GM19239 (cell line): Measurements from ENCODE around the gene TBC1D17.

Experiments
- DNase-seq: peaks from one replicate; pipeline ENCODE4 v3.0.0; 2011; ENCODE audit warnings: low spot score; ENCODE audit not compliant: insufficient read length
- FAIRE-seq: peaks from 2 replicates; lab custom pipeline; 2011; peaks lifted over from hg19 to GRCh38; lab: Jason Lieb, UNC

The TBC1D17 gene

DNA sequence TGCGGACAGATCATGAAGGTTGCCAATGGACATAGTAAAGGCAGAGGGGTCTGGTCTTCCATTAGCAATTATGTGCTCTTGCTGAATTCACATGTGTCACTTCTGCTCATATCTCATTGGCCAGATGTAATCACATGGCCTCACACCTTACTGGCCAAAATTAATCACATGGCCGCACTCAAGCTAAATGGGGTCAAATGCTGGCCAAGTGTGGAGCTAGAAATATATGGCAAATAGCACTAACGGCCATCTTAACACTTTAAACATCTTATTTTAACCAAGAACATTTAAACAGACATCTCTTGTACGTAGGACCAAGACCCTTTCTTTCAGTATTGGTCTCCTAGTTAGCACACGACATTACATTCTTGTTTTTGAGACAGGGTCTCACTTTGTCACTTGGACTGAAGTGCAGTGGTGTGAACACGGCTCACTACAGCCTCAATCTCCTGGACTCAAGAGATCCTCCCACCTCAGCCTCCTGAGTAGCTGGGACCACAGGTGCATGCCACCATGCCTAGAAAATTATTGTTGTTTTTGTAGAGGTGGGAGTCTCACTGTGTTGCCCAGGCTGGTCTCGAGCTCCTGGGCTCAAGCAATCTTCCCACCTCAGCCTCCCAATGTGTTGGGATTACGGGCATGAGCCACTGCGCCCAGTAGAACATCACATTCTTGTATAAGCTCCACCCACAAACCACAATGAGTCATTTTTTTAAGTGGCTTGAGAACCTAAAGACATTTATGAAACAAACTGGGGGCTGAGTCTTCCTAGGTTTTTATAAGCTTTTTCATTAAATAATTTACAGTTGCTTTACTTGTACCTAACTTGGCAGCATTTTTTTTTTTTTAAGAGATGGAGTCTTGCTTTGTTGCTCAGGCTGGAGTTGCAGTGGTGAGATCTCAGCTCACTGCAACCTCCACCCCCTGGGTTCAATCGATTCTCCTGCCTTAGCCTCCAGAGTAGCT lies 29.5 kb upstream of the TBC1D17 start:
- no peak for DNase-seq
- no peak for FAIRE-seq

DNA sequence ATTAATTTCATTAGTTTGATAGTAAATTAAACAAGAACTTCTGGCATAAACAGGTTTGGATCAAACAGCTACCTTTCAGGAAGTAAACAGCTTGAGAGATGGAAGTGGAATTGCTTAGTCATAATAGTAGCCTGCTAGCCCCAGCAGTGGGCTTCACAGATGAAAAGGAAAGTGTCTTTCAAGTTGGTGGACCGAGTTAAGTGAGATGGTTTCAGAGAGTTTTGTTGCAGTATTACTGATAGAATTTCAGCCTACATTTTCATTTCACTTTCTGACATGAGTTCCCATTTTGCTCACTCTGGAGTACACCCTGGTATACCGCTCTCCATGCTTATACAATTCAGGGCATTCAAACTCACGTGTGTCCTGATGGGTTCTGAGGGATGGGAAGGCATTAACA lies 28.6 kb upstream of the TBC1D17 start:
- DNase-seq (no peak), FAIRE-seq (no peak)

DNA sequence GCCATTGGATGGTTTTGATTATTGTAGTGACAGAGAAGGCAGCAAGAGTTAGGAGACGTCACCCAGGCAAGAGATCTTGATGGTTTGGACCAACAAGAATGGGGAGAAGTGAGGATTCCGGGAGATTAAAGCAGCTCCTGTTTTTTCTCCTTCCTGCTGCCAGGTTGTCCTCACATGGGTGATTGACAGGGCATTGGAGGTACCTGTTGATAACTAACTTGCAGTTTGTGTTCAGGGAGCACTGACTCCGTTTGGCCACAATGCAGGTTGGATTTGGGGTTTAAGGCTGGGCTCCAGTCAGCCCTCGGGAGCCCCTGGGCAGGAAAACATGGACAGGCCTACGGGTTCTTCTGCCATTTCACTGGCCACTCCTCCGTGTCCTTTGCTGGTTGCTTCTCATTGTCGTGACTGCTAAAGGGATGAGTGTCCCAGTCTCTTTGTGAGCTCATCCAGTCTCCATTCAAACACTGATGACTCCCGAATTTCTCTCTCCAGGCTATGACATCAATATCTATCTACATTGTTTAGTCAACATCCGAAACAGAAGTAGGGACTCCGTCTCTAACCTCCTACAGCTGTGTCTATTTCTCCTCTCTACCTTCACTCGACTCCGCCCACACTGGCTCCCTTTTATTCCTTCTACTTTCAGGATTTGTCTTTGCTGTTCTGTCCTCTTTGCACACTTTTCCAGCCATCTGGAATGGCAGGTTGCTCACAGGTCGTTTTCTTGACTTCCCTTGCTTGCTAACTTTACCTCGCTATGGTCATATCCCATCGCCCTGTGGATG lies 27.9 kb upstream of the TBC1D17 start:
- no peak for DNase-seq
- no peak for FAIRE-seq

DNA sequence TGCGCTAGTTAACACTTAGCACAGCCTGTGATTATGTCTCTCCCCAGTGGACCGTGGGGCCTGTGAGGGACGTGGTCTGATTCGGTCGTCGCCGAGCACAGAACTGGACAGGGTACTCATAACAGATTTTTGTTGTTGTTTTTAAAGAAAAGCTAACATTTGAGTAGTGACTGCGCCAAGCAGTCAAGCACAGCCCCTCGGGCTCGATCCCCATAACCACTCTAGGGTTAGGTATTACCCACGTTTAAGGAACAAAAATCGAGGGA lies 27.3 kb upstream of the TBC1D17 start:
- FAIRE-seq, result no peak
- no peak for DNase-seq

DNA sequence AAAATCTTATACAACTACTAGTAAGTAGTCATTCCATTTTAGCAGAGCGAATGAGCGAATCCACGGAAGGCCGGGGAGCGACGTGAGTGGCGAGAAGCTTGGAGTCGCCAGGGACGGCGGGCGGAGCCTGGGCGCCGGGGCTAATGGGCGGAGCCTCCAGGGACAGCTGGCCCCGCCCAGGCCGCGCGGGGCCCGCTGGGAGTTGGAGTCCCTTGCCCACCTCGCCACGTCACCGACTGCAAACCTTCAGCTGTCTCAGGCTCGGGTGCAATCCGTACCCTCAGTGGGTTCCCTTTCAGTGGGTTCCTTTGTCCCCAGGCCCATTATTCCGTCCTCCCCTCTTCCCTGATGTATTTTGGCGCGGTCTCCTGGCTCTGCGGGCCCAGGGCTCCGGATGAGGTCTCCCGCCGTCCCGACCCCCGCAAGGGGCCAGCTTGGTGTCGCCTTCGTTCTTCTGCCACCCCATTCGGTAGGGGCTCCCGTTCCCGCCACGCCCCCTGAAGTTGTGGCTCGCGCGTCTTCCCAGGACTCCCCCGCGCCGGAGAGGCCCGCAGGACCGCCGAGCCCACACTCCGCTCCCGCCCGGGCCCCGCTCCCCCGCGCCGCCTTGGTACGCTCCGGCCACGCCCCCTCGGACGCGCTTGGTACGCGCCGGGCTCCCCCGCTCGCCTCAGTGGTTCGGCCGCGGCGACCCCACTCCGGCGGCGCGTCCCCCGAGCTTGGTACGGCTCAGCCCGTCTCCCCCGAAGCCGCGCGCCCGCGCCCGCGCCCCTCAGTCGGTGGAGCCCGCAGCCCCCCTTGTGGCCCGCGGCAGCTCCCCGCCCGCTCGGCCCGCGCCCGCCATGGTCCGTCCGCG lies 26.8 kb upstream of the TBC1D17 start, which contains the start of gene PTOV1:
PTOV1 (plus strand) TSS at position 673 of the 856 bp plus-strand sequence.
- FAIRE-seq (peak; percentile 88), DNase-seq (peak; percentile 97)

DNA sequence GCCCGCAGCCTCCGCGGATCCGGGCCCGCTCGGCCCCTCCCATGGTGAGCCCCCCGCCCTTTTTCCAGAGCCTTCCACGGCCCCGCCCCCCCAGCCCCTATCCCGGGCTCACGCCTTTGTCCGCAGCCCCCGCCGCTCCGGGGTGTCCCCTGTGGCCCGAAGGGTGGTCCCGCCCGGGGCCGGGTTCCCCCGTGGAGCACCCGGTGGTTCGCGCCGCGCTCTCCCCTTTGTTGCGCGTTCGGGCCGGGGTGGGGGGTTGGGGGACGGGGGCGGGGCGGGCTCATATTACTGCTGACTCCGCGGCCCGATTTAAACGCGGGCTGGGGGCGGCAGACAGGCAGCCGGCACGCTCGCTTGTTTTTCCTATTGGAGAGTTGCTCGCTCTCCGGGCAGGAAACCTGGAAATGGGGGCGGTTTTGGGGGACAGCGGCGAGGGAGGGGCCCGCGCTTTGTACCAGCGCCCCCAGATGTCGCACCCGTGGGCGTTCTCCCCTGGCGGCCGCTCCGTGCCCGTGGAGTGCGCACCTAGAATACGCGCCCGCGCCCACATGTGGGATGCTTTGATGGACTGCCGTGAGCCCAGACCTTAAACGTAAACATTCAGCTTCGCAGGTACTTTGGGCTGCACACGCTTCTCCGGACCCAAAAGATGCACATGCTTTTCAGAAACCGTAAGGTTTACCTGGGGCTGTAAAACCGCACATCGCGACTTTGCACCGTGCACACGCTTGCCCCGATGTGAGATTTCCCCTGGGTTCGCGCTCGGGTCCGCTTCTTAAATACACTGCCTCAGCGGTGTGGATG lies 25.8 kb upstream of the TBC1D17 start:
- DNase-seq (no peak), FAIRE-seq (no peak)

DNA sequence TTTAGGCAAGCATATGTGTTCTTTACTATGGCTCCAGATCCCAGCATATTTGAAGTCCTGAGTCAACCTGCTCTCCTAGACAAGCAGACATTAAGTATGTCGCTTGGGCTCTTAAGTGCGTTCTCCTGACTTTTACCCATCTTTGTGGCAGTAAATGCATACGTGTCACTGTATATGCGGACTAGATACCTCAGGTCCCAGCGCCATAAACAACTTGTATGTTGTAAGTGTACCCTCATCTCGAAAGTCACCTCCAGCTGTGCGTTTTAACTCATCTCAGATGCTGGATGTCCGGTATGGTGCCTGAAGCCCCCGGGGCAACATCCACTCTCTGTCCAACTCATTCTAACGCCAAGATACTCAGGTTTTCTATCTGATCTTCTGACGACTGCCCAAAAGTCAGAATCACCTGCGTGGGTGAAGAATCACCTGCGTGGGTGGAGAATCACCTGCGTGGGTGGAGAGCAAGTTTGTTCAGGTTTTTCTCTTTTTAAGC lies 24.8 kb upstream of the TBC1D17 start:
- no peak for DNase-seq
- no peak for FAIRE-seq

DNA sequence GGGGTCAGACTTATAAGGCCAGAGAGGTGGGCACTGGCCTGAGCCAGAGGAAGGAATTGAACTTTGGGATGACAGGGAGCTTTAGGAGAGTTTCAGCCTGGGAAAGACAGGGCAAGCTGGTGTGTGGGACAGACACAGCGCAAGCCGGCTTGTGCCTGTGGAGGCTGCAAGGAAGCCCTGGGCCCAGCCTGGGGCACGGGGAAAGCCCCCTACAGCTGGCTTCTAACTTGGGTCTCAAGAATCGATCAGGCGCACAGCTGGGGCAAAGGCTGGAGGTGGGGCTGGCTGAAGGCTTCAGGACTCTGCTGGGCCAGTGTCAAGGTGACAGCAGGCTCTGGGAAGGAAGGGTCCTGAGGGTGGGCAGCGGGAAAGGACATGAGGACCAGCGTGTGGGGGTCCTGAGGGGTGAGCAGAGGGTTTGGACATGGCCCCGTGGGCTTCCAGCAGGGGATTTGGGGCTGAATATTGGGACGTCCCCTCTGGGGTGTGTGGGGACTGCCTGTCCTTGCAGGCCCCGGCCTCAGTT lies 23.6 kb upstream of the TBC1D17 start:
- FAIRE-seq (no peak), DNase-seq (no peak)

DNA sequence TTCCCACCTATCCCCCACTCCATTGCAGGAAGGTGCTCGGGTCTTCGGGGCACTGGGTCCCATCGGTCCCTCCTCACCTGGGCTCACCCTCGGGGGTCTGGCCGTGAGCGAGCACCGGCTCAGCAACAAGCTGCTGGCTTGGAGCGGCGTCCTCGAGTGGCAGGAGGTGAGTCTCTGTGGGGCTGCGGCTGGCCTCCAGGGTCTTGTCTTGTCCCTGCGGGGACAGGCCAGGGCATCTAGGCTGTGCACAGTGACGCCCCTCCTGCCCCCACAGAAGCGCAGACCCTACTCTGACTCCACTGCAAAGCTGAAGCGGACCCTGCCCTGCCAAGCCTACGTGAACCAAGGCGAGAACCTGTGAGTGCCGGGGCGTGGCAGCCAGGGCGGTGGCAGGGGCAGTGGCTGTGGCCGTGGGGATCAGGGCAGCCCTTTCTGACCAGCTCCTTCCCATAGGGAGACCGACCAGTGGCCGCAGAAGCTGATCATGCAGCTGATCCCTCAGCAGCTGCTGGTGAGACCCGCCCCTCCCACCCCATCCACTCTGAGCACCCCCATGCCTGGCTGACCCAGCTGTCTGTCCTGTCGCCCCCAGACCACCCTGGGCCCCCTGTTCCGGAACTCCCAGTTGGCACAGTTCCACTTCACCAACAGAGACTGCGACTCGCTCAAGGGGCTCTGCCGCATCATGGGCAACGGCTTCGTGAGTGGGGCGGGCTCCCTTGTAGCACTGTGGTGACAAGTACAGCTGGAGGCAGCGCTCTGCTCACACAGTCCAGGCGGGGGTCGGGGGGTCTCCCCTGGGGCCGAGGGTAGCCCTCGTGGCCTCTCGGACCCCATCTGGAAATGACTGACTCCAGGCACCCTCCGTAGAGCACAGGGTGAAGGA lies 22.9 kb upstream of the TBC1D17 start:
- no peak for FAIRE-seq

DNA sequence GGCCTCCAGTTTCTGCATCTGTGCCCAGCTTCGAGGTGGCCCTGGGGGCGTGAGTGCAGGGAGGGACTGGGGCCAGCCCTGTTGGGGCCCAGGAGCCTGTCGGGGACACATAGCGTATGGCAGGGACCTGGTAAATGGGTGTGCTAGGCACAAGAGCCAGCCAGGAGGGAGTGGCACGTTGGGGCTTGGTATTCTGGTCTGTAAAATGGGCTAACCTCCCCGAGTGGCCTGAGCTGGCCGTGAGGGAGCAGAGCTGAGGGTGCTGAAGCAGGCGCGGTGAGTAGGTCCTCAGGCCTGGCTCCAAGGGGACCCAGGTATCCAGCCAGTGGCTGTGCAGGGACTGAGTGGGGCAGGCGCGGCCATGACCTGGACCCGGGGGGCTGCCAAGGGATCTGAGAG lies 22.2 kb upstream of the TBC1D17 start:
- FAIRE-seq (no peak), DNase-seq (no peak)

More for the DNA sequence above, 22.9 kb upstream of the TBC1D17 start:
- no peak for DNase-seq

DNA sequence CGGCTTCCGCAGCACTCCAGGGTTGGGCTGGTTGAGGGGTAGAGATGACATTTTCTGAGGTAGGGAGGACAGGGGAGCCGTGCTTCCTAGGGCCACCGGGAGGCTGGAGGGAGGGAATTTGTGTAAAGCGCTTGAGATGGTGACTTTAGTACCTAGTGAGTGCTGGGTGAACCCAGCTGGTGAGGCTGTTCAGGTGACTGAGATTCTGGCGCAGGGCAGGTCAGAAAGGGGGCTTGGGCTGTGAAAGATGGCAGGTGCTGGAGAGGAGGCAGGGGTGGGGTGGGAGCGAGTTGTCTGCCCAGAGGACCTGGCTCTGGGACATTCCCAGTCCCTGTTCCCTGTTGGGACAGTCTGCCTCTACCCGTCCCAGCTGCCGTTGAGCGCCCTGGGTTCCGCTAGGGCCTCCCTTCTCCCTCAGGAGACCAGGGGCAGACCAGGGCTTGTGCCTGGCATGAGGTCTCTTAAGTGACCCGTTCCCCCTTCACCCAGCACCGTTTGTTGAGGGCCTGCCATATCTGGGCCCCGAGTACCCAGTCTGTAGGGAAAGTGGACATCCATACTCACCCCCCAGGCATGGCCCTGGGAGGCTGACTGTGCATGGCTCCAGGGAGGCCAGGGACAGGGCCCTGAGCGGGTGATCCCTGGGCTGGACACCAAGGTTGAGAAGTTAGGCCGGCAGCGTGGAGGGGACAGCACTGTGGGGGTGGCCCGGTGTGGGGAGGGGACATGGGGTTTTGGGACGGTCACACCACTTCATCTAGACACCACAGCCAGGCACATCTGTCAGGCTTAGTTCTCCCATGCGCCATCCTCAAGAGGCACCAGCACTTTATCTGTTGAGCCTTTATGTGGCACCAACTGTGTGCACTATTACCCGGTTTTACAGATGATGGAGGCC lies 21.6 kb upstream of the TBC1D17 start:
- no peak for DNase-seq

DNA sequence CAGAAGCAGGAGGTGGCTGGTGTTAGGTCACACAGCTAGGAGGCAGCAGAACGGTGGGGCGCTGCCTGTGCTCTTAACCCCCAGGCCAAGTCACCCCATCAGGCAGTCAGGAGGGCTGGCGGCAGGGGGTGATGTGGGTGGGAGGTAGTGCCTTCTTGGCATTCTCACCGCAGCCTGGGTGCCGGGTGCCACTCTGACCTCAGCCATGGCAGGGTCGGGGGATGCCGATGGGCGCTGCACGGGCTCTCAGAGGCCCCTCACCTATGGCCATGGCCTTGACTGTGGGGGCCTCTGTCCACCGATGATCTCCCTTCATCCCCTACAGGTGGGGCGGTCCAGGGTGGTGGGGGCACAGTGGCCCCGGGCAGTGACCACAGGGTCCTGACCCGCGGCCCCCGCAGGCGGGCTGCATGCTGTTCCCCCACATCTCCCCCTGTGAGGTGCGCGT lies 20.9 kb upstream of the TBC1D17 start:
- no peak for FAIRE-seq
- DNase-seq, result no peak

More for the DNA sequence above, 21.6 kb upstream of the TBC1D17 start:
- no peak for FAIRE-seq

DNA sequence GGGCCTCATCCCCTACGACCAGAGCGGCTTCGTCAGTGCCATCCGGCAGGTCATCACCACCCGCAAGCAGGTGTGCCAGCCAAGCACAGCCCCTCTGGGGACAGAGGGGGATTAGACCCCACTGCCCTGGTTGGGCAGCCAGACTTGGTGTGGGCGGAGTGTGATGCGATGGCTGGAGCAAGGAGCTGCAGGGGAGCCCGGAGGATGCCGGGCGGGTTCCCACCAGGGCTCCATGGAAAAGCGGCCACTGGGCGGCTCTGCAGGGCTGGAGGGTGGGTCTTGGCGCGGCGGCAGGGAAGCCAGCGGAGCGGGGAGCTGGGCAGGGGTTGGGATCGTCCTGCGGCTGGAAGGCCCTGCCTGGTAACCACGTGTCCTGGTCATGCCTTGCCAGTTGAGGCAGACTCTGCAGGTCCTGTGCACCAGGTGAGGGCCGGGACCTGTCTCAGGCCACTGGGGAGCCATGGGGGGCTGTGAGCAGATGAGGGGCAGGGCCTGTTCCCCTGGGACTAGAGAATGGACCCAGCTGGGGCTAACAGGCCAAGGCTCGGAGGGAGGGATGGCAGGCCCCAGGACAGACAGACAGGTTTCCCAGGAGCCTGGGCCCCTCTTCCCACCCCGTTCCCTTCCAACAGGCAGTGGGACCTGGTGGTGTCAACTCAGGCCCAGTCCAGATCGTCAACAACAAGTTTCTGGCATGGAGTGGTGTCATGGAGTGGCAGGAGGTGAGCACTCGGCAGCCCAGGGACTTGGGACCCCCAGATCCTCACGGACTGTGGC lies 20.3 kb upstream of the TBC1D17 start:
- FAIRE-seq, result no peak
- no peak for DNase-seq

DNA sequence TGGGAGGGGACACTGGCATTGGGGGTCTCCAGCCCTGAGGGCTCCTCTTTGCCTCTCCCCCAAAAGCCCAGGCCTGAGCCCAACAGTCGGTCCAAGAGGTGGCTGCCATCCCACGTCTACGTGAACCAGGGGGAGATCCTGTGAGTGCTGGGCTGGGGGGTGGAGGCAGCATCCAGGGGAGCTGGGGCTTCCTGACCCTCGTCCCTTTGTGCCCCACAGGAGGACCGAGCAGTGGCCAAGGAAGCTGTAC lies 19.7 kb upstream of the TBC1D17 start:
- FAIRE-seq (no peak), DNase-seq (no peak)

DNA sequence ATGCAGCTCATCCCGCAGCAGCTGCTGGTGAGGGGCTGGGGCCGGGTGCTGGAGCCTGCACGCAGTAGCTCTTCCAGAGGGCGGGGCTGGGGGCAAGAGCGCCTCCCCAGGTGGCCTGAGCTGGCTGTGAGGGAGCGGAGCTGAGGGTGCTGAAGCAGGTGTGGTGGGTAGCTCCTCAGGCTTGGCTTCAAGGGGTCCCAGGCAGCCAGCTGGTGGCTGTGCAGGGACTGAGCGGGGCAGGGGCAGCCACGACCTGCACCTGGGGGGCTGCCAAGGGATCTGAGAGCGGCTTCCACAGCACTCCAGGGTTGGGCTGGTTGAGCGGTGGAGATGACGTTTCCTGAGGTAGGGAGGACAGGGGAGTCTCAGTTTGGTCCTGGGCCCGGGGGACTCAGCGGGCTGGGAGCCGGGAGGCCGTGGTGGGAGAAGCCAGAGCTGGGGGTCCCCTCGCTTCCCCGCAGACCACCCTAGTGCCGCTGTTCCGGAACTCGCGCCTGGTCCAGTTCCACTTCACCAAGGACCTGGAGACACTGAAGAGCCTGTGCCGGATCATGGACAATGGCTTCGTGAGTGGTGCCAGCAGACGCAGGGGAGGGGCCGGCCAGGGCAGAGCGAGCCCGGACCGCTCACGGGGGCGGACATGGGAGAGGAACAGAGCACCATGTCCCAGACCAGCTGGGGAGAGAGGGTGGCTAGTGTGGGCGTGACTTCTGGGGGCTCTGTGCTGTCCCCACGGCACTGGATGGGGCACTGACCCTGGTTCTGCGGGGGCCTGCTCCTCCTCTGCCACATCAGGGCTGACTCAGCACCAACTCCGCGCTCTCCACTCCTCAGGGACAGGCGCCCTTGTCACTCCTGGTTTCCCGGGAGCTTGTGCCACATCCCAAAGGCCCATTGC lies 19.2 kb upstream of the TBC1D17 start:
- FAIRE-seq (no peak), DNase-seq (no peak)
